Fibroblast of mammary gland (primary cell): ENCODE results near the gene AP2B1.

Source experiments
- DNase-seq: peaks from one replicate; pipeline ENCODE4 v3.0.0-alpha.2; 2010; ENCODE audit warnings: low read depth
- H3K4me3 ChIP-seq: 2 replicates; pipeline ENCODE4 v1.5.1; 2011; ENCODE audit warnings: low read depth, mild to moderate bottlenecking, low read length, moderate library complexity; ENCODE audit not compliant: control insufficient read depth
- CTCF ChIP-seq: conservative IDR thresholded peaks from 2 replicates; pipeline ENCODE4 v1.5.1; 2011; ENCODE audit warnings: low read depth, low read length, inconsistent platforms; ENCODE audit not compliant: control insufficient read depth, insufficient read depth

AP2B1 gene

DNA sequence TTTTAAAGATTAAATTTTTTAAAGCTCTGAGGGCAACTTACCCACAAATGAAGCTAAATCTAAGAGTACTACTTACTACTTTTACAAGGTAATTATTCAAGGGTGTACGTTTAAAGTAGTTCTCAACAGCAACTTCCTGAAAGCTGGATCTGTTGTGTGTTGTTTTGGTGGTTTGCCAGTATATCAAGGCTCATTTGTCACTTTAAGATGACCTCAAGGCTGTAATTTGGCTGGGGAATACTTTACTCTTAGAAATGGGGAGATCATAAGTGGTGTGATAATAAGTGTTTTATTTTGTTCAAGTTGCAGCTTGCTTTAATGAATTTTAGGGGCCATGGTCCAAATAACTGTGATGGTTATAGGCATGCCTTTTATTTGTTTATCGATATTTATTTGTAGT lies 30.4 kb downstream of the AP2B1 start:
- no peak for TF ChIP-seq CTCF
- H3K4me3 ChIP-seq, result no peak overlapping the region
- DNase-seq, result no peak

- TF ChIP-seq CTCF, result no peak
- no peak overlapping the region for H3K4me3 ChIP-seq
- no peak for DNase-seq
Observed at GRCh38 chr17:35618628-35619027, 31.5 kb downstream of the AP2B1 start.

DNA sequence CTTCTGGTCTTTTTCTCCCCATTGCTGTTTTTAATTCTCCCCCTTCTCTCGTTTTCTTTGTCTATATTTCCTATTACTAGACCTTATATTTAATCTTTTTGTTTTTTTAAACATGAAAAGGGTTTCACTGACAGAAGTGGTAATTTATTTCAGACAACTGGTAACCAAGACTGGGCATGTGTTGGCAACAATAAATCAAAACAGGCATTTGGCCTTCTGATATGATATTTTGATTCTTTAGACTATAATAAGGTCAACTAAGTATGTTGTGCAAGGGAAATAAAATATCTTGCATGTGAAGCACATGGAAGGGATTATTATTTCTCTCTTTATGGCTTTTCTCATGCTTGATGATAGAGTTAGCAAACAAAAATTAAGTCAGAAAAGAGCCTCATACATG lies 34.6 kb downstream of the AP2B1 start:
- TF ChIP-seq CTCF, result no peak
- no peak overlapping the region for H3K4me3 ChIP-seq
- DNase-seq, result no peak

DNA sequence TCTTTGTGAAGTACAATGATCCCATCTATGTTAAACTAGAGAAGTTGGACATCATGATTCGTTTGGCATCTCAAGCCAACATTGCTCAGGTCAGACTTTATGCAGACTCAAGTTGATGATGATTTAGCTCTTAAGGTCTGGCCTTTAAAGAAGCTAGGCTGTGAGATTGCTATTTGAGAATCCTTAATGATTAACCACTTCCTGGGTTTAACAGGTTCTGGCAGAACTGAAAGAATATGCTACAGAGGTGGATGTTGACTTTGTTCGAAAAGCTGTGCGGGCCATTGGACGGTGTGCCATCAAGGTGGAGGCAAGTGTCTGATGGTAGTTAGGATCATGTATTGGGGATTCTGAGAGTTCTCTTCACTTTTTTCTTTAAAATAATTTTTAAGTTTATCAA lies 40.3 kb downstream of the AP2B1 start:
- no peak for DNase-seq
- no peak overlapping the region for H3K4me3 ChIP-seq
- no peak for TF ChIP-seq CTCF

- TF ChIP-seq CTCF, result no peak
- DNase-seq, result peak; percentile 73
Observed at GRCh38 chr17:35630530-35631148, 43.5 kb downstream of the AP2B1 start.

DNA sequence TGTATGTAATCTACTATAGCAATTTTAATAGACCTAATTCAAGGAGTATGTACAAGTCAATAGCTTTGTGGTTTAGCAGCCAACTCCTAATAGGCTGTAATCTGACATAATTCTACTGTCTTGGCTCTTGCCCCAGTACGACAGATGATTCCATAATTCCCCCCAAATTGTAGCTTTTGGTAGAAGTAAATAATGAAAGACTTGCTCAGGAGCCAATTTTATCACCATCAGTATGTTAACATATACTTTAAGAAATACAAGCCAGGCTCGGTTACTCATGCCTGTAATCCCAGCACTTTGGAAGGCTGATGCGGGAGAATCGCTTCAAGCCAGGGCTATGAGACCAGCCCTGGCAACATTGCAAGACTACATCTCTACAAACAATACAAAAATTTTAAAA lies 53.9 kb downstream of the AP2B1 start:
- no peak for DNase-seq

More at GRCh38 chr17:35630530-35631148, 43.5 kb downstream of the AP2B1 start:
- no peak overlapping the region for H3K4me3 ChIP-seq

More for the DNA sequence above, 53.9 kb downstream of the AP2B1 start:
- no peak for TF ChIP-seq CTCF
- H3K4me3 ChIP-seq, result no peak overlapping the region
